Thyroid gland (tissue), 4 donors: ENCODE results near the gene SAMD14.

Experiments
- POLR2A ChIP-seq, 2 donors: fragments of 450-650 bp; IDR thresholded peaks; one replicate each; pipeline ENCODE4 v1.6.1; 2017; ENCODE audit warnings: antibody characterized with exemption in 2 of 2, mild to moderate bottlenecking in 2 of 2, moderate library complexity in 1 of 2
- TF ChIP-seq, protein P1 (sequence below), 6 experiments: fragments of 200-600 bp in 3 of 6; fragments of 450-650 bp in 3 of 6; sonication (generic) in 3 of 6; IDR thresholded peaks; one replicate each; pipeline ENCODE4 v1.5.1; 2016 to 2019; ENCODE audit warnings: antibody characterized with exemption in 6 of 6, mild to moderate bottlenecking in 2 of 6, inconsistent platforms in 1 of 6, moderate library complexity in 1 of 6

DNA sequence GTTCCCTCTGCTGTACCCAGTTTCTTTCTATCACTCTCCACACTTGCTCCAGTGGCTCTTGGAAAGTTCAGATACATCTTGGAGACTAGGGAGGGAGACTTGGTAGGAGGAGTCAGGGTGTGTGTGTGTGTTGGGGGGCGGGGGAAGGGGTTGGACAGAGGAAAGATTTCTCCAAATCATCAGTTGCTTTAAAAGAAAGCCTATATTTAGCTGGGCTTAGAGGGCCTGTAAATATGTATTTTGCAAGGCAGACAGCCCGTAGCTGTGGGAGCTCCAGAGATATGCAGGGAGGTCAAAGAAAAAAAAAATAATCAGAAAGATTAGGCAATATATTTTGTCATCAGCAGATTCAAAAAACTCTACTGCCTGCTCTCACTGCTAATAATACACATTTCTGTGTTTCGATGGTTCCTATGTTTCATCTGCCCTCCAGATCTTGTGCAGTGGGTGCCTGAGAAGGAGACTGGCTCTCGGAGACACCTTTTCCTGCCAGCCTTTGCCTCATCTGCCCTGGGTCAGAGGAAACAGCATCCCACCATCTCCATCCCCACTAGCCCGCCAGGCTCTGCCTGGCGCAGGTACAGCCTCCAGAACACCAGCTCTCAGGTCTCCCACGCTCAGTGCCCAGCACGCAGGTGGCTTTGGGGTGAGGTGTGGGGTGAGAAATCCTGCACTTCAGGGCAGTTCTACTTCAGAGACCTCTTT, 25.3 kb upstream of the SAMD14 start:
- TF ChIP-seq POLR2A (IDR thresholded peaks at IDR 0.05): no peak
- TF ChIP-seq, protein P1, sequence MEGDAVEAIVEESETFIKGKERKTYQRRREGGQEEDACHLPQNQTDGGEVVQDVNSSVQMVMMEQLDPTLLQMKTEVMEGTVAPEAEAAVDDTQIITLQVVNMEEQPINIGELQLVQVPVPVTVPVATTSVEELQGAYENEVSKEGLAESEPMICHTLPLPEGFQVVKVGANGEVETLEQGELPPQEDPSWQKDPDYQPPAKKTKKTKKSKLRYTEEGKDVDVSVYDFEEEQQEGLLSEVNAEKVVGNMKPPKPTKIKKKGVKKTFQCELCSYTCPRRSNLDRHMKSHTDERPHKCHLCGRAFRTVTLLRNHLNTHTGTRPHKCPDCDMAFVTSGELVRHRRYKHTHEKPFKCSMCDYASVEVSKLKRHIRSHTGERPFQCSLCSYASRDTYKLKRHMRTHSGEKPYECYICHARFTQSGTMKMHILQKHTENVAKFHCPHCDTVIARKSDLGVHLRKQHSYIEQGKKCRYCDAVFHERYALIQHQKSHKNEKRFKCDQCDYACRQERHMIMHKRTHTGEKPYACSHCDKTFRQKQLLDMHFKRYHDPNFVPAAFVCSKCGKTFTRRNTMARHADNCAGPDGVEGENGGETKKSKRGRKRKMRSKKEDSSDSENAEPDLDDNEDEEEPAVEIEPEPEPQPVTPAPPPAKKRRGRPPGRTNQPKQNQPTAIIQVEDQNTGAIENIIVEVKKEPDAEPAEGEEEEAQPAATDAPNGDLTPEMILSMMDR (IDR thresholded peaks at IDR 0.05): no peak
